ENCODE results near the gene CD2. TPM values are rescaled to one million over a fixed set of nuclear protein-coding genes. Genes with fewer than 3 reads are reported as not detected.
A peak's percentile ranks its signal among the peaks of the same experiment; 100 is the strongest.

The CD2 gene
- total and polyA plus RNA-seq, 2 donors (not counting 3 experiments of a cell fraction or from before 2014, with no cell fraction given) = not detected

DNA sequence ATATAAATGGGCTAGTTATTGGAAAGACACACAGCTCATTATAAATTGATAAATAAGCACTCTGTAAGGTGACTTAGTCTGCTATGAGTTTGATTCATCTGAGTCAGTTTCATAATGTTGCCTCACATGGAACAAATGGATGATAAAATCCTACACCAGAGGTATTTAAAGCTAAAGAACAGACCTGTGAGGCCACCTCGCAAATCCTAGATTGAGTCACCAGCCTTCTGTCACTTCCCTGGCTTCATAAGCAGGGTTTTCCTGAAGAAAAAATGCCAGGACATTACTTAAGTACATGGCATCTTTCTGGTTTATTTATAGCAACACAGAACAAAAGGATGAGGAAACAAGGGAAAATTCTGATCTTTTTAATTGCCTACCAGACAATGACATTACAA is 18.4 kb downstream of the CD2 start:
- H3K4me2 ChIP-seq (ENCODE audit: insufficient read depth, low read length) = peak overlapping the region; percentile 10
- H3K36me3 ChIP-seq (ENCODE audit: control insufficient read depth in 2 of 2, extremely low read depth in 1 of 2, insufficient read depth in 2 of 2, low read length in 2 of 2) = no peaks in the 10 kb centered on the region
- intact Hi-C loops (cut with micrococcal nuclease) (no loop called here), dilution Hi-C loops (cut with MboI; ENCODE audit: extremely low pct_ligation_motif_present, low sequenced_read_pairs) (no loop called here)
- no peak for TF ChIP-seq GATA2 (IDR thresholded peaks at IDR 0.05; ENCODE audit: insufficient read depth, insufficient read length, low read depth, low read length)
- TF ChIP-seq, protein P1, sequence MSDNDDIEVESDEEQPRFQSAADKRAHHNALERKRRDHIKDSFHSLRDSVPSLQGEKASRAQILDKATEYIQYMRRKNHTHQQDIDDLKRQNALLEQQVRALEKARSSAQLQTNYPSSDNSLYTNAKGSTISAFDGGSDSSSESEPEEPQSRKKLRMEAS (IDR thresholded peaks at IDR 0.05; ENCODE audit: insufficient read depth, insufficient read length) = no peak
- peak; percentile 17 for TF ChIP-seq JUN (IDR thresholded peaks at IDR 0.05; ENCODE audit: borderline replicate concordance, insufficient read depth, insufficient read length, low read depth)
- peak; percentile 18 for TF ChIP-seq FOS (IDR thresholded peaks at IDR 0.05; ENCODE audit: borderline replicate concordance, insufficient read depth, low read length)
- TF ChIP-seq CTCF (IDR thresholded peaks at IDR 0.05; ENCODE audit: extremely low read depth in 1 of 2, insufficient read depth in 1 of 2, low read depth in 1 of 2, low read length in 2 of 2) = no peak
- no peak for TF ChIP-seq POLR2AphosphoS5 (IDR thresholded peaks at IDR 0.05; ENCODE audit: insufficient read depth, low read depth, low read length)
- no peak for TF ChIP-seq POLR2A (IDR thresholded peaks at IDR 0.05; ENCODE audit: low read depth, low read length)
- TF ChIP-seq MYC (IDR thresholded peaks at IDR 0.05; ENCODE audit: low read depth, low read length) = no peak
- TF ChIP-seq EZH2 (IDR thresholded peaks at IDR 0.05; ENCODE audit: borderline replicate concordance, low read depth, low read length, severe bottlenecking) = no peak
- FAIRE-seq = no peak
- no TSS peak for BruUV-seq (replicated peaks)
- ChIA-PET CTCF (interaction anchor here (1.1 to 3.9 kb wide), 3 partner anchors 8 to 35 kb away, joined by 3 to 14 read pairs (median 7); no protein-coding TSS in a partner anchor), POLR2A (no interaction called here)
- no peak overlapping the region for H3K4me3 ChIP-seq (replicated peaks in 1 of 3; ENCODE audit: insufficient read depth in 1 of 3, low read depth in 1 of 3, low read length in 3 of 3)
- no peaks in the 10 kb centered on the region for H3K27me3 ChIP-seq (ENCODE audit: control insufficient read depth in 2 of 2, insufficient read depth in 2 of 2, low read length in 2 of 2)
- no peak overlapping the region for H2AFZ ChIP-seq (ENCODE audit: low read depth, low read length)
- DNase-seq (ENCODE audit: low read depth, low spot score) = peak; percentile 23
- no peaks in the 10 kb centered on the region for H3K9me1 ChIP-seq (replicated peaks; ENCODE audit: control insufficient read depth, extremely low read depth, insufficient read depth, low read length)
- no peaks in the 10 kb centered on the region for H3K9me3 ChIP-seq (replicated peaks; ENCODE audit: control insufficient read depth, insufficient read depth, low read length)
- H3K4me1 ChIP-seq (ENCODE audit: control insufficient read depth, extremely low read depth, insufficient read depth, low read length) = peaks cover 3% of the 10 kb centered on the region
- no peaks in the 10 kb centered on the region for H4K20me1 ChIP-seq (replicated peaks; ENCODE audit: control insufficient read depth, extremely low read depth, insufficient read depth, low read length)
- H3K9ac ChIP-seq (replicated peaks; ENCODE audit: extremely low read depth, insufficient read depth, low read length) = no peak overlapping the region
- no peak overlapping the region for H3K27ac ChIP-seq (ENCODE audit: insufficient read depth, low read depth, low read length)
- H3K79me2 ChIP-seq (ENCODE audit: control insufficient read depth, insufficient read depth, low read length) = no peaks in the 10 kb centered on the region
